SK-N-MC (cell line): ENCODE results near the gene RSRC1.

Experiments used
- DNase-seq: peaks from one replicate; pipeline ENCODE4 v3.0.0-alpha.2; 2011; ENCODE audit warnings: low read depth, low spot score
- H3K27ac ChIP-seq: fragments of 200-600 bp; sonication (generic); 2 replicates; pipeline ENCODE4 v1.5.1; 2016; ENCODE audit warnings: mixed run types
- H3K36me3 ChIP-seq: fragments of 200-600 bp; sonication (generic); 2 replicates; pipeline ENCODE4 v1.6.1; 2017; ENCODE audit warnings: antibody characterized with exemption, low read length, mixed read lengths; ENCODE audit not compliant: insufficient read depth
- H3K4me3 ChIP-seq: fragments of 200-600 bp; sonication (generic); 2 replicates; pipeline ENCODE4 v1.5.1; 2016
- H3K9ac ChIP-seq: fragments of 200-600 bp; sonication (generic); 2 replicates; pipeline ENCODE4 v1.8.0; 2017; ENCODE audit warnings: mixed run types, mixed read lengths; ENCODE audit not compliant: insufficient read length
- H3K9me3 ChIP-seq: fragments of 200-600 bp; sonication (generic); 2 replicates; pipeline ENCODE4 v1.6.1; 2017; ENCODE audit warnings: low read depth, mild to moderate bottlenecking, antibody characterized with exemption, low read length, moderate library complexity, mixed read lengths
- EZH2 ChIP-seq: fragments of 200-600 bp; sonication (generic); IDR thresholded peaks from one replicate; pipeline ENCODE4 v1.6.1; 2017; ENCODE audit warnings: antibody characterized with exemption
- FOXP2 ChIP-seq: optimal IDR thresholded peaks from 2 replicates; pipeline ENCODE3; 2011; ENCODE audit warnings: mild to moderate bottlenecking, moderate library complexity; ENCODE audit not compliant: insufficient read depth; ENCODE audit errors: extremely low read length, control extremely low read depth
- POLR2AphosphoS5 ChIP-seq: IDR thresholded peaks from 2 replicates; pipeline ENCODE4 v1.6.1; 2012; ENCODE audit warnings: mild to moderate bottlenecking, low read depth, low read length, borderline replicate concordance

The RSRC1 gene

DNA sequence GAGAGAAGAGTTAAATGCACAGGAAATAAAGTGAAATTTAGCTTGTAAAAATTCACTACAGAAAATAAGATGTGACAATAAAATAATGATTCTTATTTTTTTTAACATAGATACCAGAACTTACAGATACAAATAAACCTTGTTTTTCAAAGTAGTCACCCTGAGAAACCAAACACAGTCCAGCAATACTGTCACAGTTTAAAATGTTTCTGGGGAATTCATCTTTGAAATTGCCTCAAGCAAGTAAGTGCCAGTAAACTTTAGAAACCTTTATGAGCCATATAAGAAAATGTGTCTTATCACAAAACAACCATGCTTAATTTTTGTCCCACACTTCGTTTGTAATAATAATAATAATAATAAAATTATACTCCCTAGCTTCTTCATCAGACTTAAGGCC is 23.5 kb upstream of the RSRC1 start:
- TF ChIP-seq EZH2 = no peak
- TF ChIP-seq POLR2AphosphoS5 = no peak
- no peak for TF ChIP-seq FOXP2
- no peak for DNase-seq
- Histone ChIP-seq H3K27ac (no peak overlapping the region), H3K9ac (no peak overlapping the region), H3K9me3 (no peaks in the 10 kb centered on the region), H3K4me3 (no peak overlapping the region), H3K36me3 (no peaks in the 10 kb centered on the region)

DNA sequence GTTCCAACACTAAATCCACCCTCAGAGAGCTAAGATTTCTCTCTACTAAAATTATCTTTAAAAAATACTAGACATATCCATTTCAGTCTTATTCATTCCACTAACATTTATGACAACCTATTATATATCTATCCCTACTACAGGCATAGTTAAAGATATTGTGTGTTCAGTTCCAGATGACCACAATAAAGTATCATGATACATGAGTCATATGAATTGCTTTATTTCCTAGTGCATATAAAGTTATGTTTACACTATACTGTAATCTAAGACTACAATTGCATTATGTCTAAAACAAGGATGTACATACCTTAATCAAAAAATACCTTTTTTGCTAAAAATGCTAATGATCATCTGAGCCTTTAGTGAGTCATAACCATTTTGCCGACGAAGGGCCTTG is 23.1 kb upstream of the RSRC1 start:
- no peak overlapping the region for H3K4me3 ChIP-seq
- no peaks in the 10 kb centered on the region for H3K9me3 ChIP-seq
- no peak overlapping the region for H3K27ac ChIP-seq
- DNase-seq = no peak
- no peak for TF ChIP-seq FOXP2
- no peak for TF ChIP-seq POLR2AphosphoS5
- TF ChIP-seq EZH2 = no peak
- H3K9ac ChIP-seq = no peak overlapping the region
- no peaks in the 10 kb centered on the region for H3K36me3 ChIP-seq

DNA sequence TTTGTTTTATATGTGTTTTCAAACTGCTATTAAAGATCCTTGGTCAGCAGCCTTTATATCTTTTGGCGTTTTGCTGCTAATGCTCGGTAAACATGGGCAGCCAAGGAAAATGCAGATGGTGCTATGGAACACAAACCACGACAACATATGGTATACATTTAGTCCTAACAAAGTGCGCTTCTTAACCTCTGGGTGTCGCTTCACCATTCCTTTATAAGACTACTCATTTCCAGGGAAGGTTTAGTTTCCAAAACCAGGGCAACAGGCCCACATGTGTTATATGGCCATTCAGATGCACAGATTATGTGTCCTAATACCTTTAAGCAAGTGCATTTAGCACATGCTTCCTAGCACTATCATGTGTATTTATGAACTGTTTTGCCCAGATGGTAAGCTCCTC is 18.4 kb upstream of the RSRC1 start:
- Histone ChIP-seq H3K9ac (no peak overlapping the region), H3K27ac (no peak overlapping the region), H3K9me3 (no peaks in the 10 kb centered on the region), H3K4me3 (no peak overlapping the region), H3K36me3 (no peaks in the 10 kb centered on the region)
- DNase-seq = no peak
- no peak for TF ChIP-seq FOXP2
- no peak for TF ChIP-seq EZH2
- TF ChIP-seq POLR2AphosphoS5 = no peak

DNA sequence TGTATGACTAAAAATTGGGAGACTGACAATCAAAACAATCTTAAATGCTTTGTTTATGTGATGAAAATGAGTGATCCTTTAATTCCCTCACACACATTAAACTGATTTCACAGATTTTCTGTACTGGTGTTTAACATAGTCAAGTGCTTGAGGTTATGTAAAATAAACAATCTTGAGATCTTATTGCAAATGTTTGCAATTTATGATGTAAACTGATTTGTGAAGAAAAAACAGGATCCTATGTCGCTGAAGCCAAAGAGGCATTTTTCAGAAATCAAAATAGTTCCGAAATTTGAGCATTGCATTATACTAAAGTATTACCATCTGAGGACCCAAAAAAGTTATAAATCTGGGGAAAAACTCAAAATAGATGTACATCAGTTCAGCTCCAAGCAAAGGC is 16.4 kb upstream of the RSRC1 start:
- Histone ChIP-seq H3K4me3 (no peak overlapping the region), H3K36me3 (peaks cover 15% of the 10 kb centered on the region), H3K9ac (no peak overlapping the region), H3K9me3 (no peaks in the 10 kb centered on the region), H3K27ac (no peak overlapping the region)
- no peak for TF ChIP-seq POLR2AphosphoS5
- no peak for TF ChIP-seq FOXP2
- no peak for TF ChIP-seq EZH2
- no peak for DNase-seq

DNA sequence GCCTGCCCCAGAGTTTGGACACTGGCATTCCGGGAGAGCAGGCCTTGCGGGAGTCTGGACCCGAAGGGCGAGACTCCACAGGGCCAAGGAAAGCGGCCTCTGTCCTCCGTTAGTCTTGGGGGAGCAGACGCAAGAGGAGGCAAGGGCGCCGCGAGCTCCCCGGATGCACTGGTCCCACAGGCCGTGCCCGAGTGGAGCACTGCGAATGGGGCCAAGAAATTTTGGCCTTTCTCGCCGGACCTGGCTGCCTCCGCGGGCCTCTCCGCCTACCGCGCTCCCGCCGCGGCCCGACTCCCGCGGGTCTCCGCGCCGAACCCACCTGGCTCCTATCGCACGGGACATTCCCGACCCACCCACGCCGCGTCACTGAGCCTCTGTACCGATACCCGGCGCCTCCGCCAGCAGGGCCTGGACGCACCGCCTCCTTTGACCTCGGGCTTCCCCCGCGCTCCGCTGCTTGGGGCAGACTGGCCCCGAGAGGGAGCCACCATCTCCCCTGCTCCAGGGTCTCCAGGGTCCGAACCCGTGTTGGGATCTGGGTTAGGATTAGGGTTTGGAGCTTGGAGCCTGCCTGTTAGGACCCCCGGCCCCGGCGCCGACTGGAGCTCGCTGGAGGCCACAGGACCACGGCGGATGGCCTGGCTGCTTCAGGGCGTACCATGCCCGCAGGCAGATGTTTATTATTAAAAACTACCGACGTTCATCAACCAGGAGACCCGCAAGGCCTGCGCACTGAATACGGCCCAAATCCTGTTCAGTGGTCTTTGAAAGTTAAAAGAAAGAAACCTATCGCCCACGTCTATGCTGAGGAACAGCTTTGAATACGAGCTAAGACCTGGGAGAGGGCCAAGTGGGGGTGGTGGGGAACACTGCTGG is 15.4 kb upstream of the RSRC1 start:
- DNase-seq = no peak
- H3K4me3 ChIP-seq = no peak overlapping the region

DNA sequence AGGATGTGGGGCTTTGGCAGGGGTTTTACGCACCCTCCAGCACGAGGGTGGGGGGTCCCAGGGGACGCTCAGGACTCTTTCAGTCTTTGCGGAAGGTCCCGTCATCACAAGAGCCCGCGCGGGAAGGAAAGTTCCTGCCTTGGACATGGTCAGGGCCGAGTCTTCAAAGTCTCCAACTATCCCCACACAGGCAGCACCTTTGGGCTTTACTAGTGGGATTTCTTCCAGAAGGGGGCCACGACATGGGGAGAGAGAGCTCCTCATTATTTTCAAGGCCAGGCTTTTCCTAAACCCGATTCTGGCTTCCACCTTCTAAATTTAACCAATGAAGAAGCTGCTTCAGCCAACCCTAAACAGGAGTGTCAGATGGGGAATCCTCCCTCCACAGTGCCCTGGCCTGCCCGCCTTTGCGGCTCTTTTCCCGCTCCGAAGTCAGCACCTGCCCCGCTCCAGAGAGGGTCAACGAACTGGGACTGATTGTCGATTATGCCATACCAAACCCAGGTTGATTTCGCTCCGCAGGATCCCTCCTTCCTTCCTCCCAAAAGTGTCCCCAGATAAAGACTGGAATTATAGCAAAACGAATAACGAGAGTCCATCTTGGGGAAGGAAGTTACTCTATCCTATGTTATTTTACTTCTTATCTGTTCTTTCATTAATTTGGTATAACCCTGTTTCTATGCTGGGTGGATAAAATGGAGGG is 14.6 kb upstream of the RSRC1 start:
- Histone ChIP-seq H3K4me3 (no peak overlapping the region), H3K9me3 (no peaks in the 10 kb centered on the region), H3K27ac (no peak overlapping the region), H3K9ac (no peak overlapping the region), H3K36me3 (peaks cover 33% of the 10 kb centered on the region)
- TF ChIP-seq EZH2 (no peak), POLR2AphosphoS5 (no peak), FOXP2 (no peak)
- DNase-seq = no peak

More for the DNA sequence above, 15.4 kb upstream of the RSRC1 start:
- Histone ChIP-seq H3K27ac (no peak overlapping the region), H3K9ac (no peak overlapping the region), H3K36me3 (peaks cover 25% of the 10 kb centered on the region), H3K9me3 (no peaks in the 10 kb centered on the region)
- TF ChIP-seq FOXP2 (no peak), POLR2AphosphoS5 (no peak), EZH2 (no peak)

DNA sequence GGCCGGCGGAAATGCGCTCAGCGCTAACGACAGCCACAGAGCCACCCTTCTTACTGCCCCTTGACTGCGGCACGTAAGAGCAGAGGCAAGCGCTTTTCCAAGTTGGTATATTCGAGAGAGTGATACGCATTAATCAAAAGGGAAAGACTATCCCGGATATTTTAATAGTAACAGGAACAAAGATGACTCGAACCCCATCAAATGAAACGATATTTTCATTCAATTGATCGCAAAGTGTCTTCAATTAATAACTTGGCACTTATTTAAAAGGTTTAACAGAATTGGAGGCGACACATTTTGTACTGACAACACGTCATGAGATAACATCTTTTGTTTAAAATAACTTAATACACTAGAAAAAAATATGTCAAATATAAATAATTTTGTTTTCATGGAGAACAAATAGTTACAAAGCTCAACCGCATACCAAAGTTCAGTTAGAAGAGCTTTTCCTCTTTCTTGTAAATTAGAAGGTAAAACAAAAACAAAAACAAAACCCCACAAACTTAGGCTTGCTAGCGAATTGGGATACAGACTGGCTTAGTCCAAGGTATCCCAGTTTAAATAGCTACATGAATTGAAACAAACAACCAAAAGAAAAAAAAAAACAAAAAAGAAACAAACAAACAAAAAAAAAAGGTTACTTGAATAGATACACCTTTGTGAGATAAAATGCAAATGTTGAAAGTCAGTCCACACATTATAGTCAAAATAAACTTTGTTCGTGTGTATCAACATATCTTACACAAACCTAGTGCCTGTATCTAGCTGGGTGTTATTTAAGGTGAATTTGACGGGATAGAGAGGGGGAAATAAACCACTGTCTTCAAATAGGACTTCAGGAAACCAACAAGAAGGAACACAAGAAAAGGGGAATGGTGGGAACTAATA is 13.8 kb upstream of the RSRC1 start:
- H3K27ac ChIP-seq = no peak overlapping the region
- peaks cover 40% of the 10 kb centered on the region for H3K36me3 ChIP-seq
- H3K9me3 ChIP-seq = no peaks in the 10 kb centered on the region
- no peak for TF ChIP-seq EZH2
- no peak for TF ChIP-seq FOXP2
- H3K4me3 ChIP-seq = no peak overlapping the region
- DNase-seq = no peak
- H3K9ac ChIP-seq = no peak overlapping the region

DNA sequence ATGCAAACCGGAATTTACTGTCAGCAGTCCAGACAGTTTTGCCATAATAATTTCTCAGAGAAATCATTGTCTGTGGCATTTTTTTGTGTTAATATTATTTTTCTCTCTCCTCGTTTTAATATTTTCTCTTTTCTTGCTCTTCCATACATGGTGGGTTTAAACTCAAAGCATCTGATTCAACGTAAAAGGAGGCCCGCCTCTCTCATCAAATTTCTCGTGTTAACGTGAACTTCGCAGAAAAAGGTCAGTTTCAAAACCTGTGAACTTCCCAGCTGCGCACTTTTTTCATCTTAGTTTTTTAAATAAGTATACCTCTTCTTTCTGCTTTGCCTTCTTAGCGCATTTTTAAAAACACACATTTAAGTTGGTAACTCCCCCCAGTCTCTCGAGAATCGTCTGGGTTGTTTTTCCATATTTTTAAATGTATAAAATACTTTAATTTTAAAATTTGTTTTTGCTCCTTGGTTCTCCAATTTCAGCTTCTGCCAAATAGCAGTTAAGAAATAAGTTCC is 12.8 kb upstream of the RSRC1 start:
- H3K27ac ChIP-seq = no peak overlapping the region
- no peak overlapping the region for H3K9ac ChIP-seq
- no peak for DNase-seq
- no peaks in the 10 kb centered on the region for H3K9me3 ChIP-seq
- TF ChIP-seq POLR2AphosphoS5 (no peak), EZH2 (no peak), FOXP2 (no peak)
- peaks cover 46% of the 10 kb centered on the region for H3K36me3 ChIP-seq
- H3K4me3 ChIP-seq = no peak overlapping the region
